Prostate gland (tissue), 2 donors: ENCODE data around the gene NBEA.

Experiments used
- POLR2A ChIP-seq: fragments of 450-650 bp; IDR thresholded peaks from one replicate; pipeline ENCODE4 v1.6.1; 2016; ENCODE audit warnings: antibody characterized with exemption, mild to moderate bottlenecking
- POLR2AphosphoS5 ChIP-seq: sonication (generic); formaldehyde crosslinking; IDR thresholded peaks from one replicate; pipeline ENCODE4 v1.6.1; 2017; ENCODE audit warnings: antibody characterized with exemption
- TF ChIP-seq, protein P1 (sequence below), 4 experiments: fragments of 200-600 bp in 2 of 4; fragments of 450-650 bp in 2 of 4; sonication (generic) in 2 of 4; IDR thresholded peaks; 1 replicate in 3 of 4; 2 replicates in 1 of 4; pipeline ENCODE4 v1.5.1; 2016 to 2019; ENCODE audit warnings: antibody characterized with exemption in 4 of 4, mild to moderate bottlenecking in 2 of 4, moderate library complexity in 2 of 4

DNA sequence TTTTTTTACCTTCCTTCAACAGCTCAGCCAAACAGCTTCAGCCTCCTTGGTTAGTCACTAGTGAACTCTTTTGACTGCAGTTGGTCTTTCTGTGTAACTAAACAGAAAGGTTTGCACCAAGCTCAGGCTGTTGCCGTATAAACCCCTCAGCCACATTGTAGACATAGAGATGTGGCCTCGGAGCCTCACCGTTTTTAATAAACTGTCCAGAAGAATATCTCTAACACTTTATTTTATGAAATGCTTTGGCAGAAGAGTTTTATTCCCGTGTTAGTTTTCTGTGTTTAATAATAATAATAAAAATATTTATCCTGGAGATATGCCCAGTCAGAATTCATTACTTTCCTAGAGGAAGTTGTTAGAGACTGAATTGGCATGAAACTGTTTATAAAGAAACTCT is 706.1 kb downstream of the NBEA start:
- TF ChIP-seq, protein P1, sequence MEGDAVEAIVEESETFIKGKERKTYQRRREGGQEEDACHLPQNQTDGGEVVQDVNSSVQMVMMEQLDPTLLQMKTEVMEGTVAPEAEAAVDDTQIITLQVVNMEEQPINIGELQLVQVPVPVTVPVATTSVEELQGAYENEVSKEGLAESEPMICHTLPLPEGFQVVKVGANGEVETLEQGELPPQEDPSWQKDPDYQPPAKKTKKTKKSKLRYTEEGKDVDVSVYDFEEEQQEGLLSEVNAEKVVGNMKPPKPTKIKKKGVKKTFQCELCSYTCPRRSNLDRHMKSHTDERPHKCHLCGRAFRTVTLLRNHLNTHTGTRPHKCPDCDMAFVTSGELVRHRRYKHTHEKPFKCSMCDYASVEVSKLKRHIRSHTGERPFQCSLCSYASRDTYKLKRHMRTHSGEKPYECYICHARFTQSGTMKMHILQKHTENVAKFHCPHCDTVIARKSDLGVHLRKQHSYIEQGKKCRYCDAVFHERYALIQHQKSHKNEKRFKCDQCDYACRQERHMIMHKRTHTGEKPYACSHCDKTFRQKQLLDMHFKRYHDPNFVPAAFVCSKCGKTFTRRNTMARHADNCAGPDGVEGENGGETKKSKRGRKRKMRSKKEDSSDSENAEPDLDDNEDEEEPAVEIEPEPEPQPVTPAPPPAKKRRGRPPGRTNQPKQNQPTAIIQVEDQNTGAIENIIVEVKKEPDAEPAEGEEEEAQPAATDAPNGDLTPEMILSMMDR (IDR thresholded peaks at IDR 0.05) = no peak
- TF ChIP-seq POLR2A (no peak), POLR2AphosphoS5 (no peak)
